ENCODE results near the gene ZNF106. TPM values are rescaled to one million over a fixed set of nuclear protein-coding genes. Genes with fewer than 3 reads are reported as not detected.

The ZNF106 gene
- total RNA-seq, 2 donors from 2014 or later = 77.4 to 83.8 TPM

- TF ChIP-seq CTCF (IDR thresholded peaks at IDR 0.05) = no peak
- H3K4me1 ChIP-seq (ENCODE audit: control insufficient read depth in 1 of 2, low read depth in 2 of 2) = peaks cover 37 to 55% of the 10 kb centered on the region in 2 donors
- peak overlapping the region; percentile 84 for H3K4me3 ChIP-seq
- H3K9me3 ChIP-seq = no peaks in the 10 kb centered on the region
- peak overlapping the region; percentile 86 to 97 for H3K27ac ChIP-seq
- H3K27me3 ChIP-seq (replicated peaks; ENCODE audit: insufficient read depth) = no peaks in the 10 kb centered on the region
- DNase-seq (ENCODE audit: low spot score) (no peak), ATAC-seq (ENCODE audit: insufficient number of reproducible peaks, low FRiP score, low read depth) (no peak)
- H3K36me3 ChIP-seq = no peaks in the 10 kb centered on the region
Measured at GRCh38 chr15:42494998-42495360, 4.0 kb upstream of the ZNF106 start.

GRCh38 chr15:42493679-42494078 is 2.7 kb upstream of the ZNF106 start:
- Histone ChIP-seq H3K27me3 (replicated peaks; ENCODE audit: insufficient read depth) (no peaks in the 10 kb centered on the region), H3K4me3 (no peak overlapping the region), H3K4me1 (ENCODE audit: control insufficient read depth in 1 of 2, low read depth in 2 of 2) (peaks cover 39 to 54% of the 10 kb centered on the region in 2 donors), H3K36me3 (no peaks in the 10 kb centered on the region), H3K9me3 (no peaks in the 10 kb centered on the region), H3K27ac (peak overlapping the region; percentile 86 to 97)
- DNase-seq (ENCODE audit: low spot score) (no peak), ATAC-seq (ENCODE audit: insufficient number of reproducible peaks, low FRiP score, low read depth) (no peak)
- TF ChIP-seq CTCF (IDR thresholded peaks at IDR 0.05) = no peak

- H3K27me3 ChIP-seq (replicated peaks; ENCODE audit: insufficient read depth) = no peaks in the 10 kb centered on the region
- DNase-seq (ENCODE audit: low spot score) (no peak), ATAC-seq (ENCODE audit: insufficient number of reproducible peaks, low FRiP score, low read depth) (peak; percentile 22)
- no peaks in the 10 kb centered on the region for H3K9me3 ChIP-seq
- H3K27ac ChIP-seq = peak overlapping the region; percentile 91 to 96
- peak overlapping the region; percentile 98 for H3K4me3 ChIP-seq
- no peaks in the 10 kb centered on the region for H3K36me3 ChIP-seq
- TF ChIP-seq CTCF (IDR thresholded peaks at IDR 0.05) = no peak
- peaks cover 39 to 43% of the 10 kb centered on the region in 2 donors for H3K4me1 ChIP-seq (ENCODE audit: control insufficient read depth in 1 of 2, low read depth in 2 of 2)
Measured at GRCh38 chr15:42491539-42492225, 741 bp upstream of the ZNF106 start.

GRCh38 chr15:42490291-42490670 is 660 bp downstream of the ZNF106 start:
- Histone ChIP-seq H3K36me3 (no peaks in the 10 kb centered on the region), H3K9me3 (no peaks in the 10 kb centered on the region), H3K4me1 (ENCODE audit: control insufficient read depth in 1 of 2, low read depth in 2 of 2) (peaks cover 33 to 38% of the 10 kb centered on the region in 2 donors), H3K27me3 (replicated peaks; ENCODE audit: insufficient read depth) (no peaks in the 10 kb centered on the region), H3K27ac (peak overlapping the region; percentile 91 to 96), H3K4me3 (peak overlapping the region; percentile 98)
- DNase-seq (ENCODE audit: low spot score) (no peak), ATAC-seq (ENCODE audit: insufficient number of reproducible peaks, low FRiP score, low read depth) (no peak)
- TF ChIP-seq CTCF (IDR thresholded peaks at IDR 0.05) = no peak

GRCh38 chr15:42483677-42484076 is 7.3 kb downstream of the ZNF106 start:
- Histone ChIP-seq H3K36me3 (no peaks in the 10 kb centered on the region), H3K9me3 (peaks cover 5% of the 10 kb centered on the region), H3K4me1 (ENCODE audit: control insufficient read depth in 1 of 2, low read depth in 2 of 2) (peaks cover 3 to 5% of the 10 kb centered on the region in 2 donors), H3K27me3 (replicated peaks; ENCODE audit: insufficient read depth) (no peaks in the 10 kb centered on the region), H3K4me3 (no peak overlapping the region), H3K27ac (no peak overlapping the region)
- DNase-seq (ENCODE audit: low spot score) (no peak), ATAC-seq (ENCODE audit: insufficient number of reproducible peaks, low FRiP score, low read depth) (no peak)
- no peak for TF ChIP-seq CTCF (IDR thresholded peaks at IDR 0.05)

Measured in thoracic aorta (tissue), 2 donors.